Measurements from ENCODE around the gene JHY. TPM values are rescaled to one million over a fixed set of nuclear protein-coding genes. Genes with fewer than 3 reads are reported as not detected.

JHY gene
- total RNA-seq, 2 donors from 2014 or later, result 4.9 to 7.0 TPM

DNA sequence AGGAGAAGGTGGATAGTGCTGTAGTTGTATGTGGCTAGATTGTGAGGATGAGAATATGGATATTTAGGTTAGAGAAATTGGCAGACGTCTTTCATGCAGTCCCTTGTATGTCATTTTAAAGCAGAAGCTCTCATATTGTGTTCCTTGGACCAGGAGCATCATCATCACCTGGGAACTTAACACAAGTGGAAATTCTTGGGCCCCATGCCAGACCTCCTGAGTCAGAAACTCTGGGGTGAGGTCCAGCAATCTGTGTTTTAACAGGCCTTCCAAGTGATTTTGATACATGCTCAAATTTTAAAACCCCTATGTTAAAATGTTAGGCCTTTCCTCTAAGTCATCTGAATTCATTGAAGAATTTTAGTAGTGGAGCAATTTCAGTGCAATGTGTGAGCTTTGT lies 34.8 kb downstream of the JHY start:
- TF ChIP-seq, protein P1, sequence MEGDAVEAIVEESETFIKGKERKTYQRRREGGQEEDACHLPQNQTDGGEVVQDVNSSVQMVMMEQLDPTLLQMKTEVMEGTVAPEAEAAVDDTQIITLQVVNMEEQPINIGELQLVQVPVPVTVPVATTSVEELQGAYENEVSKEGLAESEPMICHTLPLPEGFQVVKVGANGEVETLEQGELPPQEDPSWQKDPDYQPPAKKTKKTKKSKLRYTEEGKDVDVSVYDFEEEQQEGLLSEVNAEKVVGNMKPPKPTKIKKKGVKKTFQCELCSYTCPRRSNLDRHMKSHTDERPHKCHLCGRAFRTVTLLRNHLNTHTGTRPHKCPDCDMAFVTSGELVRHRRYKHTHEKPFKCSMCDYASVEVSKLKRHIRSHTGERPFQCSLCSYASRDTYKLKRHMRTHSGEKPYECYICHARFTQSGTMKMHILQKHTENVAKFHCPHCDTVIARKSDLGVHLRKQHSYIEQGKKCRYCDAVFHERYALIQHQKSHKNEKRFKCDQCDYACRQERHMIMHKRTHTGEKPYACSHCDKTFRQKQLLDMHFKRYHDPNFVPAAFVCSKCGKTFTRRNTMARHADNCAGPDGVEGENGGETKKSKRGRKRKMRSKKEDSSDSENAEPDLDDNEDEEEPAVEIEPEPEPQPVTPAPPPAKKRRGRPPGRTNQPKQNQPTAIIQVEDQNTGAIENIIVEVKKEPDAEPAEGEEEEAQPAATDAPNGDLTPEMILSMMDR (IDR thresholded peaks at IDR 0.05), result no peak
- no peaks in the 10 kb centered on the region for H3K36me3 ChIP-seq
- H3K27ac ChIP-seq, result no peak overlapping the region
- no peaks in the 10 kb centered on the region for H3K9me3 ChIP-seq
- H3K4me3 ChIP-seq, result no peak overlapping the region
- ATAC-seq (ENCODE audit: insufficient number of reproducible peaks, low FRiP score, low read depth), result no peak
- no peaks in the 10 kb centered on the region for H3K27me3 ChIP-seq (replicated peaks; ENCODE audit: insufficient read depth)
- DNase-seq (ENCODE audit: low spot score), result no peak
- H3K4me1 ChIP-seq (ENCODE audit: control insufficient read depth in 1 of 2, low read depth in 2 of 2), result no peaks in the 10 kb centered on the region

DNA sequence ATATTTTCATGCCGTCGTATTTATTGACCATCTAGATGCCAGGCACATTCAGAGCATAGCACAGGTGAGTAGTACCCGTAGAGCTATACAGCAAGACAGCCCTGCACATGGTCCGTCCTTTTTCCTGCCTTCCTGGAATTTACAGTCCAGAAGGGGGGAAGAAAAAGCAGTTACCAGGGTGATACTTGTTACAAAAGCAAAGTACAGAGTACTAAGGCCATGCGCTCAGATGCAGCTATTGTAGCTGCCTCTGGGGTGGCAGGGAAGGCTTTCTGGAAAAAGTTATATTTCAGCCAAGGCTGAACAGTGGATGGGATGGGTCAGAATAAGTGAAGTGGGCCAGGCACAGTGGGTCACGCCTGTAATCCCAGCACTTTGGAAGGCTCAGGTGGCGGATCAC lies 36.2 kb downstream of the JHY start:
- TF ChIP-seq, protein P1 (IDR thresholded peaks at IDR 0.05), result no peak
- no peaks in the 10 kb centered on the region for H3K36me3 ChIP-seq
- DNase-seq (ENCODE audit: low spot score) (no peak), ATAC-seq (ENCODE audit: insufficient number of reproducible peaks, low FRiP score, low read depth) (no peak)
- H3K9me3 ChIP-seq, result no peaks in the 10 kb centered on the region
- H3K4me3 ChIP-seq, result no peak overlapping the region
- H3K27ac ChIP-seq, result no peak overlapping the region
- H3K27me3 ChIP-seq (replicated peaks; ENCODE audit: insufficient read depth), result no peaks in the 10 kb centered on the region
- H3K4me1 ChIP-seq (ENCODE audit: control insufficient read depth in 1 of 2, low read depth in 2 of 2), result no peaks in the 10 kb centered on the region

DNA sequence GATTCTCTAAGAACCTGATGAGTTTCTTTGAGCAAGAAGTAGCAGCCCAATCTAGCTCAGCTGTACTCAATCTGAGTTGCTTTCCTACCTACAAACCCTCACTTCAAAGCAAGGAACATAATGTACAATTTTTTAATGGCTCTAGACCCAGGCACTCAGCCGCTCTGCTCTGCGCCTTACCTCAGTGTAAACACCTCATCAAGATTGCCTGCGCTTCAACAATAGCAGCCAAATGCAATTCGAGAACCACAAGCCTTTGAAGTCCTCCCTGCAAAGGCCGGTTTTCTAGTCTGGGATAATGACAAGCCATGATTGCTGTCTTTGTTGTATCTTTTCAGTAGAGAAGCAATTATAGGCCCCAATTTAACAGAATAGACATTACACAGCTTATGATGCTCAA lies 38.0 kb downstream of the JHY start:
- no peak for ATAC-seq (ENCODE audit: insufficient number of reproducible peaks, low FRiP score, low read depth)

DNA sequence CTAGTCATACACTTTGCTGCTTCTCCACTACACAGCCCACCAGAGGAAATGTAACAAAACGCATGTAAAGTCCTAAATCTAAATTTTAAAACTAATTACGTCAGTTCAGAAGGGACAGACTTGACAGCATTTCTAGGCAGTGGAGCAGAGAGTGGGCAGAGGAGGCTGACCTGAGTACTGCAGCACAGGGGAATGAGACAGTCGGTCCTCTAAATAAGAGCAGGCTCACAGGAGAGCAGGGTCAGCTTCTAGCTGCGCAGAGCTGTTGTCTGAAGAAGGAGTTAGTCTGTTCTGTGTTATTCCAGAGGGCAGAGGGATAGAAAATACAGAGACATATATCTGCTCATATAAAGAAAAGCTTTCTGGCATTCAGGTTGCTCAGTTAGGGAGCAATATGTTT lies 40.3 kb downstream of the JHY start:
- ATAC-seq (ENCODE audit: insufficient number of reproducible peaks, low FRiP score, low read depth), result no peak
- no peak for DNase-seq (ENCODE audit: low spot score)
- Histone ChIP-seq H3K27me3 (replicated peaks; ENCODE audit: insufficient read depth) (no peaks in the 10 kb centered on the region), H3K36me3 (no peaks in the 10 kb centered on the region), H3K9me3 (no peaks in the 10 kb centered on the region), H3K4me1 (ENCODE audit: control insufficient read depth in 1 of 2, low read depth in 2 of 2) (no peaks in the 10 kb centered on the region), H3K27ac (no peak overlapping the region), H3K4me3 (no peak overlapping the region)
- TF ChIP-seq, protein P1 (IDR thresholded peaks at IDR 0.05), result no peak

More for the DNA sequence above, 38.0 kb downstream of the JHY start:
- no peaks in the 10 kb centered on the region for H3K4me1 ChIP-seq (ENCODE audit: control insufficient read depth in 1 of 2, low read depth in 2 of 2)
- no peaks in the 10 kb centered on the region for H3K27me3 ChIP-seq (replicated peaks; ENCODE audit: insufficient read depth)
- H3K4me3 ChIP-seq, result no peak overlapping the region
- H3K27ac ChIP-seq, result no peak overlapping the region
- TF ChIP-seq, protein P1 (IDR thresholded peaks at IDR 0.05), result no peak
- no peaks in the 10 kb centered on the region for H3K36me3 ChIP-seq
- H3K9me3 ChIP-seq, result no peaks in the 10 kb centered on the region
- DNase-seq (ENCODE audit: low spot score), result no peak

DNA sequence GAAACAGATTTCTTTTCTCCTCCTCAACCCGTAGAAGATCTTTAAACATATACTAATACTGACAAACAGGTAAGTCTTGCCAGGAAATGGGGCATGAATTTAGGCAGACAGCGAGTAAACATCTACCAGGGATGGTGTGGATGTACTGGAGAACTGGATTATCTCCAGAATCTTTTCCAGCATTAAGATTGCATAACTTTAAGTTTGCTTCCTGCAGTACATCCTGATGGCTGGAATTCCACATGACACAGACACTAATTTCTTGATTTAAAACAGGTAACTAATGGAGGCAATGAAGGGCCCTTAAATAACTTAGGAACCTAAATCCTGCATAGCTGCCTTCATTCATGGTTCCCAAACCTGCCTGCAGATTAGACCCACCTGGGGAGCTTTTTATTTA lies 40.7 kb downstream of the JHY start:
- ATAC-seq (ENCODE audit: insufficient number of reproducible peaks, low FRiP score, low read depth) (no peak), DNase-seq (ENCODE audit: low spot score) (no peak)
- no peak overlapping the region for H3K27ac ChIP-seq
- no peaks in the 10 kb centered on the region for H3K9me3 ChIP-seq
- TF ChIP-seq, protein P1 (IDR thresholded peaks at IDR 0.05), result no peak
- H3K4me3 ChIP-seq, result no peak overlapping the region
- H3K27me3 ChIP-seq (replicated peaks; ENCODE audit: insufficient read depth), result no peaks in the 10 kb centered on the region
- H3K4me1 ChIP-seq (ENCODE audit: control insufficient read depth in 1 of 2, low read depth in 2 of 2), result no peaks in the 10 kb centered on the region
- no peaks in the 10 kb centered on the region for H3K36me3 ChIP-seq

All from thoracic aorta (tissue), 2 donors.